ENCODE measurements around the gene COL4A2.

COL4A2 gene

DNA sequence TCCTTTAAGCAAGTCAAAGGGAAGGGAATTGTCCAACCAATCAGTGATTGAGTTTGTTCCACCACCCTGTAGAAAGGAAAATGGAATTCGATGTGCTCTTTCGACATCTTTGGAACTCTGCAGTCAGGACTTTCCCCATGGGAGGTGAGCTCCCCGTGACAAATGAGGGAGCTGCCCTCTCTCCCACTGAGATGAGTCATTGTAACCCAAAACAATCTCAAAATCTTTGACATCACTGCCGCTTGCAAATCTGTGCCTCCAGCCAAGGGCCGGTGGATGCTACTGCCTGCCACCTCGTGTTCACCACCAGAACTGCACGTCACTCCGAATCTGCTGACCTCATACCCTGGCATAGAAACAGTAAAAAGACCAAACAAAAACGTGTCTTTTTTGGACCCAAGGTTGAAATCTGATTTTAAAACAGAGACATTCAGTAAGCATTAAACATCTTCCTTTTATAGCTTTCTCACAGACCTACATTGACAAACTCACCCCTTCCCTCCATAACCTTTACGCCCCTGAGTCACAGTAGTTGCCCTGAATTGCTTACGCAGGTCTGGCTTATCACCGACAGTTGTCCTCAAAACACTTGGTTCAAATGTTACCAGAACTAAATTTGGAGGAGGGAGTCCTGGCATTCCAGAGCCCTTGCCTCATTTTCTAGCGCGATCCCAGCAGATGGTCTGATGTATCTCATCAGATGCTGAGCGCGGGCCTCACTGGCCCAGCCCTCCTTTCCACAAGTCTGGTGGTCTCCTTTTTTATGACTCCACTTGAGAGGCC, 105.2 kb downstream of the COL4A2 start:
- TF ChIP-seq, protein P1, sequence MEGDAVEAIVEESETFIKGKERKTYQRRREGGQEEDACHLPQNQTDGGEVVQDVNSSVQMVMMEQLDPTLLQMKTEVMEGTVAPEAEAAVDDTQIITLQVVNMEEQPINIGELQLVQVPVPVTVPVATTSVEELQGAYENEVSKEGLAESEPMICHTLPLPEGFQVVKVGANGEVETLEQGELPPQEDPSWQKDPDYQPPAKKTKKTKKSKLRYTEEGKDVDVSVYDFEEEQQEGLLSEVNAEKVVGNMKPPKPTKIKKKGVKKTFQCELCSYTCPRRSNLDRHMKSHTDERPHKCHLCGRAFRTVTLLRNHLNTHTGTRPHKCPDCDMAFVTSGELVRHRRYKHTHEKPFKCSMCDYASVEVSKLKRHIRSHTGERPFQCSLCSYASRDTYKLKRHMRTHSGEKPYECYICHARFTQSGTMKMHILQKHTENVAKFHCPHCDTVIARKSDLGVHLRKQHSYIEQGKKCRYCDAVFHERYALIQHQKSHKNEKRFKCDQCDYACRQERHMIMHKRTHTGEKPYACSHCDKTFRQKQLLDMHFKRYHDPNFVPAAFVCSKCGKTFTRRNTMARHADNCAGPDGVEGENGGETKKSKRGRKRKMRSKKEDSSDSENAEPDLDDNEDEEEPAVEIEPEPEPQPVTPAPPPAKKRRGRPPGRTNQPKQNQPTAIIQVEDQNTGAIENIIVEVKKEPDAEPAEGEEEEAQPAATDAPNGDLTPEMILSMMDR (IDR thresholded peaks at IDR 0.05; ENCODE audit: borderline replicate concordance, insufficient read depth, low read depth, low read length) = peak; percentile 82
- no peak overlapping the region for H3K4me3 ChIP-seq (ENCODE audit: low read depth, low read length)

DNA sequence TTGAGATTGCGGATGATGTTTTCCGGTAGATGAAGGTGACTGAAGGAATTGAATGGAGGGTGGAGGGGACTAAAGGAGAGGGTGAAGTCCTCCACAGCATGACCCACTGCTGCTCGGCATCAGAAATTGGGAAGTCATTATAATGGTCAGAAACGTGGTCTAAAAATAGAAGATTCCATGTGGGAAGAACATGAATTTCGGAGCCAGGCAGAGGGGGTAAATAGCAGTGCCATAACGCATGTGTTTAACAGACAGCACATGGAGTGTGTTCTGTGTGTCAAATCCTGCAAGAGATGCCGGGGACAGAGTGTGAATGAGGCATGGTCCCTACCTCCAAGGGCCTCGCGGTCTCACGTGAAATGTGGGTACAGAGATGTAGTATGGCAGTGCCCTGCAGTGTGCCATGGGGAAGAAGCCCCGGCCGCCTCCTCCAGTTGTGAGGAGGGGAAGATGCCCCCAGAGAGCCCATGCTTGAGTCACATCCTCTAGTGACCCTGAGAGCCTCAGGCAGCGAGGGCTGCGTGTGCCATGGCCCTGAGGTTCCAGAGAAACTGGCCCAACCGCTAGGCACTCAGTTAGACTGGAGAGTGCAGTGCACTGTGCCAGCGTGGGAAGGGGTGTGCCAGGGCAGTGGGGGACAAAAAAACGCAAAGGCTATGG, 106.1 kb downstream of the COL4A2 start:
- TF ChIP-seq, protein P1 (IDR thresholded peaks at IDR 0.05; ENCODE audit: borderline replicate concordance, insufficient read depth, low read depth, low read length) = no peak
- H3K4me3 ChIP-seq (ENCODE audit: low read depth, low read length) = no peak overlapping the region

DNA sequence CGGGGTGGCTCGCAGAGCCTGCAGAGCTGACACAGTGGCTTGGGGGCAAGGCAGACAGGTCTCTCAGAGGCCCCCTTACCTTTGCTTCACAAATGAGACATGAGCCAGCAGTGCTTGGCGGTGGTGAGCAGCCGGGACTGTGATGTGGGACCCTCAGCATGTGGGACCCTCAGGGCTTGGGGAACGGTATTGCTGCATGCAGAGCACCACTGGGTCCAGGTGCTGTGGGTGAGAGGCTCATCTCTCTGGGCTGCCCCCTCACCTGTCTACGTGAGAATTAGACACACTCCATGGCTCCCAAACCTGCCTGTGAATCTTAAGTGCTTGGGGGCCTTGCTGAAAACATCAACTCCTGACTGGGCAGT, 106.6 kb downstream of the COL4A2 start:
- TF ChIP-seq, protein P1 (IDR thresholded peaks at IDR 0.05; ENCODE audit: borderline replicate concordance, insufficient read depth, low read depth, low read length) = no peak
- H3K4me3 ChIP-seq (ENCODE audit: low read depth, low read length) = no peak overlapping the region

DNA sequence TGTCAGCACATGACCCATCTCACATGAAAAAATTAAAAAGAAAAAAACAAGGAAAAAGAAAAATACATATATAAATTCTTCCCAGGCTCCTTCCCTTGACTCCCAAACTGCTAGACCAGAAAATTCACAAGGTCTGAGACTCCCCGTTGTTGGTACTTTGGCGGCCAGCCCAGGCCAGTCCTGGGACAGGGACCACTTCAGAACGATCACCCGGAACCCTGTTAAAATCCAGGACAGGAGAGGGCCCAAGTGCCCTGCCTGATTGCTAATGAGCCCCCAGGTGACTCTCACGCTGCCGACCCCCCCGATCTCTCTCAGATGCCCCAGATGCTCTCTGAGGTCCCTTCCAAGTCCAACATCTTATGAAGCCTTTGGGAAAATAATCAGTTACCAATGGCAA, 107.2 kb downstream of the COL4A2 start:
- TF ChIP-seq, protein P1 (IDR thresholded peaks at IDR 0.05; ENCODE audit: borderline replicate concordance, insufficient read depth, low read depth, low read length) = no peak
- H3K4me3 ChIP-seq (ENCODE audit: low read depth, low read length) = no peak overlapping the region

DNA sequence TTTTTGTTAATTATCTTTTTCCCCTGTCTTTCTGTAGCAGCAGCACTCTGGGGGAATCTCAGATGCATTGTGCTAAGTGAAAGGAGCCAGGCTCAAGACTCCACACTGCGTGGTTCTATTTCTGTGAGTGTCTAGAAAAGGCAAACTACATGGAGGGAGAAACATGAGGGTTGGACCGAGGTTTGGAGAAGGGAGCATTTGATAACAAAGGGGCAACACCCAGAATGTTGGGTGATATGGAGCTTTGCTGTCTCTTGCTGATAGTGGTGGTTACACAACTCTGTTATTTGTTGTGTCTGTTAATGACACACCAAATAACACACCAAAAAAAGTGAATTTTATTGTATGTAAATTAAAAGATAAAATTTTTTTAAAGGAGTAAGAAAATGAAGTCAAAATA, 107.8 kb downstream of the COL4A2 start:
- TF ChIP-seq, protein P1 (IDR thresholded peaks at IDR 0.05; ENCODE audit: borderline replicate concordance, insufficient read depth, low read depth, low read length) = no peak
- H3K4me3 ChIP-seq (ENCODE audit: low read depth, low read length) = no peak overlapping the region

DNA sequence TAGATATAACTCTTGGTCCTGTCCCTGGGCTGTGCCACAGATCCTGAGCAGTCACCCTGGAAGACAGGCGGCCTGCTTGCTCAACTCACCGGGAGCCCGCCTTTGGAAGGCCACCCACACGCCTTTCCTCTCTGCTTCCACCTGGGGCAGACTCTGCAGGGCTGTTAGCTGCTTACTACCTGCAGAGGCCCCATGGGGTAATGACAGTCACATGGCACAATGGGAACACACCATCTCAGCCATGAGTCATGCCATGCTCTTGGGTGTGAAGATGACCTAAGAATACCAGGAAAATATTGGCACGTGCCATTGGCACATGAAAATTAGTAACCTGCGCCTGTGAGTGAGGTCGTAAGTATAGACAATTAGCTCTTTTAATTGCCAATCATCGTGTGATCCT, 108.6 kb downstream of the COL4A2 start:
- H3K4me3 ChIP-seq (ENCODE audit: low read depth, low read length) = no peak overlapping the region
- TF ChIP-seq, protein P1 (IDR thresholded peaks at IDR 0.05; ENCODE audit: borderline replicate concordance, insufficient read depth, low read depth, low read length) = no peak
